GM21381 (cell line): ENCODE measurements around the gene STK17A.
A peak's percentile ranks its signal among the peaks of the same experiment; 100 is the strongest.
"Not testable (repeated sequence)": the region's sequence is repeated elsewhere in the genome, so short reads cannot be mapped to it uniquely, and the experiment has no call there.

ENCODE experiments used
- ATAC-seq: cut with Tn5 transposase; IDR thresholded peaks from one replicate; pipeline ENCODE4 v1.9.1; 2021; ENCODE audit warnings: mild to moderate bottlenecking, moderate library complexity; ENCODE audit not compliant: unreplicated experiment

STK17A gene

DNA sequence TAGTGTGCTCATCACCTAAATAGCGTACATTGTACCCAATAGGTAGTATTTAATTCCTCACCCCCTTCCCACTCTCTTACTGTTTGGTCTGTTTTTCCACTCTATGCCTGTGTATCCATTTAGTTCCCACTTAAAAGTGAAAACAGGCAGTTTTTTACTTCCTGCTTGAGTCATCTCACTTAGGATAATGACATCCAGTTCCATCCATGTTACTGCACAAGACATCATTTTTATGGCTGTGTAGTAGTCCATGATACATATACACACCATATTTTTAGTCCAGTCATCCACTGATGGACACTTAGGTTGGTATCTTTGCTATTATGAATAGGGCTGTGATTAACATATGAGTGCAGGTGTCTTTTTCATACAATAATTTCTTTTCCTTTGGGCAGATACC, 10.1 kb downstream of the STK17A start:
- no peak for ATAC-seq

DNA sequence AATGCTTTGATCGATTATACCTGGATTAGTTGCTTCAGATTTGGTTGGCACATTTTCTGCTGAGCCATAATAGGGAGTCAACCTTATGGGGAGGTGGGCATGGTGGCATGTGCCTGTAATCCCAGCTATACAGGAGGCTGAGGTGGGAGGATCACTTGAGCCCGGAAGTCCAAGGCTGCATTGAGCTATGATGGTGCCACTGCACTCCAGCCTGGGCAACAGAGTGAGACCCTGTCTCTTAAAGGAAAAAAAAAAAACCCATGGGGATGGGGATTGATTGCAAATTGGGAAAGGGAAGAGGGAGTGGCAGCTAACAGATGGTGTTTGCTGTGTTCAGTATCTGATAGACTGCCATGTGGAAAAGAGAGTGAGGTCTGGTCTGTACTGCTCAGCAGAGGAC, 11.1 kb downstream of the STK17A start:
- no peak for ATAC-seq

- ATAC-seq: not testable (repeated sequence)
Observed at GRCh38 chr7:43596426-43596825, 13.5 kb downstream of the STK17A start.

DNA sequence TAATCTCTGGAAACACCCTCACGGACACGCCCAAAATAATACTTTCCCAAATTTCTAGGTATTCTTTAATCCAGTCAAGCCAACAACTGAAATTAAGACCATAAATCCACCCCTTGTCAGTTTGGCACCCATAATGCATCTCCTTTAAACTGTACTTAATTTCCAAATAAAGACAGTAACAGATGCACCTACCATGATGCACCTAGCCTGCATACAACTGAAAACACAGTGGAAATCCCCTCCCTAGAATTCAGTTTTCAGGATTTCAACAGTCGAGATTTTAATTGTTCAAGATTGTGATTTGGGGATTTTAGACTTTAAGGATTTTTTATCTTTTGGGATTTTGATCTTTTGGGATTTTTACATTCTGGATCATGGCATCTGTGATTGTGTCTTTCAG, 17.1 kb downstream of the STK17A start:
- ATAC-seq: no peak

DNA sequence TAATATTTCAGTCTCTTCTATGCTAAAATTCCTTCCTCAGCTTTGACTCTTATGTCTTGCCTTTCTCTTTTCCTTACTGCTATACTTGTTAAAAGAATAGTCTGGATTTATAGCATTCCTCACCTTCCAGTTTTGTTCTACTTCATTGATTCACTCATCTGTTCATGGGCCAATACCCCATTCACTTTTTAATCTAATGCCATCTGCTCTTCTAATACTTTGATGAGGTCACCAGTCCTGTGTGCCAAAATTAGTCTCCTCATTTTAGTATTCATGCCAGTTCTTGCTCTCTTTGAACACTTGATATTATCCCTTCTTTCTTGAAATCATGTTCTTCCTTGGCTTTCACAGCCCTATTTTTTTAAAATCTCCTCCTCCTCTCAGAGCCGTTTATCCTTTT, 19.3 kb downstream of the STK17A start:
- no peak for ATAC-seq

- no peak for ATAC-seq
Observed at GRCh38 chr7:43604251-43604650, 21.3 kb downstream of the STK17A start.

DNA sequence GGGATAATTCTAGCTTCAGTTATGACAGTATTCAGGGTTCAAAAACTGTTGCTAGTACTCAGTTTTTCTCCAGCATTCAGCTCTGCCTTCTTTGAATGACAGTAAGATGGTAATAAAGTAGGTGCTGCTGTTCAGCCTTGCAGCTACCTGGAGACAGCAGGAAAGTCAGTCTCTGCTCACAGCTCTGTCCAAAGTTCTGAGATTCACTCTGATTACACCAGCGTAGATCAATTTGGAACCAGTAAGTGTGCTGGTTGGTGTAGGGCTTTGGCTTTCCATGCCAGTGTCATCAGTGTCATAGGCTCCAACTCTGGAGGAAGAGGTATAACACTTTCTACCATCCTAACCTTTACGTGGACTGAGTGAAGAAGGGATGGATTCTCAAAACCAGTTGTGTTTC, 26.2 kb downstream of the STK17A start:
- ATAC-seq: no peak

- ATAC-seq: no peak
Observed at GRCh38 chr7:43612128-43612527, 29.2 kb downstream of the STK17A start.

DNA sequence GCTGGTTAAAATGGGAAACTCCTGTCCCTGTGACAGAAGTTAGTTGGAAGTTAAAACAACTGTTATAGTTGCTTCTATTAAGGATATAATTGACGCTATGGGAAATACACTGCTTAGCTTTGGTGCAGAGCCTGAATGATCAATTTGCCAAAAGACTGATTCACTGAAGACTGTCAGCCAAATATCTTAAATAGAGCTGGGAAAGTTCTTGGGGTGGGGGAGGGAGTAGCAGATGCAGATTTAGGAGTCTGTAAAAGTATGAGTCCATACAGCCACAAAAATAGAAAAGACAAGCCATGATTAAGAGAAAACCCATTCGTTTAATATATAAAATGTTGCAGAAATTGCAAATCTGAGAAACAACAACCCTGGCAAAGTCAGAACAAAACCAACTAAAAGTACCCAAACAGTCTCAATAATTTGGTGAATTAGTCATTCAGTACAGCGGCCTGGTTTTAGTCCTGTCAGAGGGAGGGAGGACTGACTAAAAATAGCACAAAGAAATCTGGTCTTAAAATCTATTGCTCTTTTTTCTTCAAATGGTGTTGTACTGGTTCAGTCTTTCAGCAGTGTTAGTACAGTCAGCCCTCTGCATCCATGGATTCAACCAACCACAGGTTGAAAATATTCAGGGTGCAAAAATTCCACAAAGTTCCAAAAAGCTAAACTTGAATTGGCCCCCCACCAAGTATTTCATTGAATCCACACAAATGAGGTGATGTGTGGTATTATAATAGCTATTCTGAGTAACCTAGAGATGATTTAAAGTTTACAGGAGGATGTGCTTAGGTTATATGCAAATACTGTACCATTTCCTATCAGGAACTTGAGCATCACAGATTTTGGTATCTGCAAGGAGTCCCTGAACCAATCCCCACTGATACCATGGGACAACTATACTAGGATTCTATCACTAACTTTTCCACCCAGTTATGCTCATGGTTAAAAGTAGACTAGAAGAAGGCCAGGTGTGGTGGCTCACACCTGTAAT, 30.0 kb downstream of the STK17A start:
- ATAC-seq: peak; percentile 73

DNA sequence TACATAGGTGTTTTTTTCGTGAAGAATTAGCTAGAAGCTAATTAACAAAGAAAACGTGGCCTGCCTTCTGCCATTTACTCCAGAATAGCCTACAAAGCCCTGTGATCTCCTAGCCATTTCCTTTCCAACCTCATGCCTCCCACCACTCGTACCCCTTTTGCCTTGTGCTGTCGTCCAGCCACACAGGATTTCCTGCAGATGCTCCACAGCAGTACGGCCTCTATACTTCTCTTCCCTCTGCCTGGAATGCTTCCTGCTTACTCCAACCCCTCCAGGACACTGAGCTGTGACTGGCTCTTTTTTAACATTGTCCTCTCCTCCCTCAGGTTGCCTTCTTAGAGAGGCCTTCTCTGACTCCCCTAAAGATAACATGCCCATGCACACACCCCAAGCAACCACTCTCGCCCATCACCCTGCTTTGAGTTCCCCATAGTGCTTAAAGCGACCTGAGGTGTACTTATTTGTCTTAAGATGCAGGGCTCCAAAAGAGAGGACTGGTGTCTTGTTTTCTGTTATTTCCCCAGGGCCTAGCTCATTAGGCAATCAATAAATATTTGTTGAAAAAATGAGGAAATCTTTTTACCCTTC, 32.7 kb downstream of the STK17A start:
- ATAC-seq: no peak

- no peak for ATAC-seq
Observed at GRCh38 chr7:43616977-43617376, 34.1 kb downstream of the STK17A start.

GRCh38 chr7:43618073-43618472, 35.2 kb downstream of the STK17A start:
- ATAC-seq: no peak

- ATAC-seq: no peak
Observed at GRCh38 chr7:43619213-43620012, 36.5 kb downstream of the STK17A start.

- ATAC-seq: no peak
Observed at GRCh38 chr7:43621729-43622448, 39.0 kb downstream of the STK17A start.

GRCh38 chr7:43624156-43624555, 41.2 kb downstream of the STK17A start:
- ATAC-seq: no peak

DNA sequence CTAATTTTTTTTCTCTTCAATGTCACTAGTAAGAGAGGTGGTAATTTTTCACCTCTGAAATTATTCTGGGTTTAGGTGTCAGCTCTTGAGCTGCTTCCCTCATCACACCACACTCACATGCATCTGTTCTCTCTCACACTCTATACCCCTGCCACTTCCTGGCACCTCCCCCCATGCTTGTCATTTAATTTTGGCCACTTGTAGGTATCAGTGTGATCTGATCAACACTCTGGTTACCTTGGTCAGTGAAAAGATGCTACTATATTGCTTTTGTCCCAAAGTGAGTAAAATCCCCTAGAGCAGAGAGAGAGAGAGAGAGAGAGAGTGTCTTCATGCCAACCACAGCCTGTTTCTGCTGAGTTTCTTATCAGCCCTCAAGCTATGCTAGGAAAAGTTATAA, 42.5 kb downstream of the STK17A start:
- peak; percentile 72 for ATAC-seq

DNA sequence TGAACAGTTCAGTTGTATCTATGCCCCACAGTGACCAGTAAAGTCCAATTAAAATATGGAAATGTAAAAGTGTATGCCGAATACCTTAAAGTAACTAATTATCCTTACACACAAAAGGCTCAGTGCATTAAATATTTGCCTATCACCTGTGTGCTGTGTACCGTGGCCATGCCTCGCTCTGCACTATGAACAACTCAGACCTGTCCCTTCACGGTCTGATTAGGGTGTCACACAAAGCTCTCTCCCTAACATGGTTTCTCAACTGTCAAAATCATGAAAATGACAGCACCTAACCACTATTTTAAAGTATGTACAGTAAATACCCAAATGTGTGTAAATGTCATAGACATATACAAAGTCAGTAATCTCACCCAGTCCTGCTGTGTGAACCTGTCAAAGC, 43.1 kb downstream of the STK17A start:
- no peak for ATAC-seq

DNA sequence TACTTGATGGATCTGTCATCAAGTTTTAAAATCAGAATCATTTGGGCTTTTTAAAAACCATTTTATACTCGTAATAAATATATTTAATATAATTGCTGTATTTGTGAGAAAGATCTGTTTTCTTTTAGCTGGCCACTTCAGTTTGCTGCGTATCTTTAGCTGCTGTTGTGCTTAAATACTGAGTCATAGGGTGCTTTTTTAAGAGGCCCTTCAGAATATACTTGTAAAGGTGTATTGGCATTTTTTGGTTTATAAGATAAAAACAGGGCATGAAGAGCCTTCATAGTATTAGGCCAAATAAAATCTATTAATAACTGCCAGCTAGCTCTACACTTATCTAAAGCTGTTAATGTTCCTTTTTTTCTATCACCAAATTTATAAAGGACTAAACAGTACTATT, 43.8 kb downstream of the STK17A start:
- ATAC-seq: no peak

DNA sequence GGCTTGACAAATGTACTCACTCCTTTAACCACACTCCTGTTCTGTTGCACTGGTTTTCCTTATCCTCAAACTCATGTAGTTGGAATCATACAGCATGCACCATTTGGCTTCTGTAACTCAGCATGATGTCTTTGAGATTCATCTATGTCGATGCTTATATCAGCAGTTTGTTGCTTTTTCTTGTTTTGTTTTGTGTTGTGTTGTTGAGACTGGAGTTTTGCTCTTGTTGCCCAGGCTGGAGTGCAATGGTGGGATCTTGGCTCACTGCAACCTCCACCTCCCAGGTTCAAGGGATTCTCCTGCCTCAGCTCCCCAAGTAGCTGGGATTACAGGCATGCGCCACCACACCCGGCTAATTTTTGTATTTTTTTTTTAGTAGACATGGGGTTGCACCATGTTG, 44.9 kb downstream of the STK17A start:
- not testable (repeated sequence) for ATAC-seq

- no peak for ATAC-seq
Observed at GRCh38 chr7:43628431-43628830, 45.5 kb downstream of the STK17A start.

DNA sequence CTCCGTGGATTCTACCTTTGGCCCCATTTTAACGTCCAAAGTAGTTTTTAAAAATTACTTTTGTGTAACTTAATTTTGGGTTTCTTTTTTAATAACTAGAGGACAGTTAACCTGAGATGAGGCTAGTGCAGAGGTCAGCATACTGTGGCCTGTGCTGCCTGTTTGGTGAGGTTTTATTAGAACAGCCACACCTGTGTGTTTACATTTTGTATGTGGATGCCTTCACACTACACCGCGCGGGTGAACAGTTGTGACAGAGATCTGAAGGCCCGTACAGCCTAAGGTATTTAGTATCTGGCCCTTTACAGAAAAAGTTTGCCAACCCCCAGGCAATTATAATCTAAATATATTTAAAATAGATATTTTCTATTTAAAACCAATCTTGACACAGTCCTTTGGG, 46.9 kb downstream of the STK17A start:
- no peak for ATAC-seq
